Lung (tissue), 12 donors: Measurements from ENCODE around the gene RNASE4. TPM values are rescaled to one million over a fixed set of nuclear protein-coding genes. Genes with fewer than 3 reads are reported as not detected.

Experiments
- ATAC-seq: fragments of 200-7000 bp; cut with Tn5 transposase; one replicate; pipeline ENCODE4 v1.9.1; 2020; ENCODE audit warnings: moderate number of reproducible peaks; ENCODE audit not compliant: insufficient read depth, low FRiP score
- DNase-seq, 3 donors: peaks; one replicate each; pipeline ENCODE4 v3.0.0-alpha.2; 2013 to 2017
- H3K27ac ChIP-seq, 2 donors: one replicate each; pipeline ENCODE4 v1.5.1; 2013; ENCODE audit warnings: mild to moderate bottlenecking in 2 of 2, moderate library complexity in 2 of 2, control low read depth in 1 of 2, inconsistent platforms in 1 of 2, low read depth in 1 of 2, low read length in 1 of 2
- H3K27me3 ChIP-seq, 3 donors: one replicate each; pipeline ENCODE4 v1.5.1; 2013; ENCODE audit warnings: low read length in 2 of 3; ENCODE audit not compliant: control insufficient read depth in 3 of 3, insufficient read depth in 3 of 3
- H3K36me3 ChIP-seq, 4 donors: one replicate each; pipeline ENCODE4 v1.5.1; 2013; ENCODE audit warnings: low read length in 4 of 4, mild to moderate bottlenecking in 1 of 4, moderate library complexity in 1 of 4; ENCODE audit not compliant: control insufficient read depth in 4 of 4, insufficient read depth in 4 of 4
- H3K4me1 ChIP-seq, 5 donors: one replicate each; pipeline ENCODE4 v1.5.1; 2013; ENCODE audit warnings: low read length in 5 of 5, mild to moderate bottlenecking in 2 of 5, moderate library complexity in 1 of 5; ENCODE audit not compliant: control insufficient read depth in 5 of 5, insufficient read depth in 5 of 5
- H3K4me3 ChIP-seq: one replicate; pipeline ENCODE4 v1.5.1; 2013; ENCODE audit warnings: mild to moderate bottlenecking, control low read depth, moderate library complexity
- H3K9ac ChIP-seq, 2 donors: one replicate each; pipeline ENCODE4 v1.5.1; 2013; ENCODE audit warnings: low read length in 2 of 2, control low read depth in 1 of 2; ENCODE audit not compliant: insufficient read depth in 1 of 2
- H3K9me3 ChIP-seq, 4 donors: one replicate each; pipeline ENCODE4 v1.5.1; 2013; ENCODE audit warnings: low read length in 3 of 4, mild to moderate bottlenecking in 1 of 4, moderate library complexity in 1 of 4; ENCODE audit not compliant: control insufficient read depth in 4 of 4, insufficient read depth in 3 of 4
- WGBS, 2 donors: extraction: QIAGEN DNeasy Blood & Tissue Kit; methylation state at CpG; one replicate each; pipeline ENCODE4 v1.1.7; 2013; 5-methylcytosine and 5-hydroxymethylcytosine counted together
- polyA plus RNA-seq, 2 donors: library from polyadenylated mRNA; stranded (reverse); fragments of 200-250 nt; gene quantifications; one replicate each; pipeline ENCODE4 v1.2.1, GENCODE V29; 2013
- total RNA-seq, 2 donors: library from RNA; depleted of rRNA in 1 of 2; stranded (reverse); fragments of >200 nt in 1 of 2; gene quantifications; one replicate each; pipeline ENCODE4 v1.2.1, GENCODE V29; 2014 to 2021
- TF ChIP-seq, protein P1 (sequence below): IDR thresholded peaks from 2 replicates; pipeline ENCODE4 v1.5.1; 2012; ENCODE audit warnings: mild to moderate bottlenecking; ENCODE audit errors: control extremely low read depth, extremely low read depth
- donor health status: control.
- donor health status: control.
- donor health status: Bipolar disorder and iron deficiency.
- donor health status: healthy.
- donor health status: DM: yes; HTN: yes; CAD: no.

RNASE4 gene
- total and polyA plus RNA-seq, 4 donors = 14.5 to 51.9 (median 28.6) TPM

DNA sequence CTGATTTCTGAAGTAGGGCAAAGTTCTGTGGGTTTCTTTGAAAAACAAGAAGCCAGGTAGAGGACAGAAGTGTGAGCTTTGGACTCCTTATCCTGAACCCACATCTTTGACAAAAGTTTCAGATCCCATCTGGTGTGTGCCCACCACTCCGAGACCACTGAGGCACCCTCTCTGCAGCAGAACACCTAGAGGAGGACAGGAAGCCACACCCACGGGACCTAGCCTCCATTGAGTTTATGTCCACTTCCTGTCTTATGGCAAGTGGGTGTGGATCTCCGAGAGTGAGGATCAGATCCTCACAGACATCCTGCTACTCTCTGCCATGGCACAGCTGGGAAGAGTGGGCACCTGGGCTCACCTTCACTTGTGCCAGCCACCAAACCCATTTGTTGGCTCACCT lies 26.1 kb upstream of the RNASE4 start:
- no peaks in the 10 kb centered on the region for H3K36me3 ChIP-seq
- no peak overlapping the region for H3K27ac ChIP-seq
- peaks cover 0 to 82% (median 45%) of the 10 kb centered on the region in 3 donors for H3K27me3 ChIP-seq
- peaks cover 0 to 4% (median 0%) of the 10 kb centered on the region in 5 donors for H3K4me1 ChIP-seq
- ATAC-seq = no peak
- no peak for DNase-seq
- 48 to 54% methylated on average over 3 of the region's 3 CpGs for WGBS, 2 donors
- TF ChIP-seq, protein P1, sequence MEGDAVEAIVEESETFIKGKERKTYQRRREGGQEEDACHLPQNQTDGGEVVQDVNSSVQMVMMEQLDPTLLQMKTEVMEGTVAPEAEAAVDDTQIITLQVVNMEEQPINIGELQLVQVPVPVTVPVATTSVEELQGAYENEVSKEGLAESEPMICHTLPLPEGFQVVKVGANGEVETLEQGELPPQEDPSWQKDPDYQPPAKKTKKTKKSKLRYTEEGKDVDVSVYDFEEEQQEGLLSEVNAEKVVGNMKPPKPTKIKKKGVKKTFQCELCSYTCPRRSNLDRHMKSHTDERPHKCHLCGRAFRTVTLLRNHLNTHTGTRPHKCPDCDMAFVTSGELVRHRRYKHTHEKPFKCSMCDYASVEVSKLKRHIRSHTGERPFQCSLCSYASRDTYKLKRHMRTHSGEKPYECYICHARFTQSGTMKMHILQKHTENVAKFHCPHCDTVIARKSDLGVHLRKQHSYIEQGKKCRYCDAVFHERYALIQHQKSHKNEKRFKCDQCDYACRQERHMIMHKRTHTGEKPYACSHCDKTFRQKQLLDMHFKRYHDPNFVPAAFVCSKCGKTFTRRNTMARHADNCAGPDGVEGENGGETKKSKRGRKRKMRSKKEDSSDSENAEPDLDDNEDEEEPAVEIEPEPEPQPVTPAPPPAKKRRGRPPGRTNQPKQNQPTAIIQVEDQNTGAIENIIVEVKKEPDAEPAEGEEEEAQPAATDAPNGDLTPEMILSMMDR = no peak
- peaks cover 0 to 3% (median 0%) of the 10 kb centered on the region in 4 donors for H3K9me3 ChIP-seq
- H3K4me3 ChIP-seq = no peak overlapping the region
- H3K9ac ChIP-seq = no peak overlapping the region

DNA sequence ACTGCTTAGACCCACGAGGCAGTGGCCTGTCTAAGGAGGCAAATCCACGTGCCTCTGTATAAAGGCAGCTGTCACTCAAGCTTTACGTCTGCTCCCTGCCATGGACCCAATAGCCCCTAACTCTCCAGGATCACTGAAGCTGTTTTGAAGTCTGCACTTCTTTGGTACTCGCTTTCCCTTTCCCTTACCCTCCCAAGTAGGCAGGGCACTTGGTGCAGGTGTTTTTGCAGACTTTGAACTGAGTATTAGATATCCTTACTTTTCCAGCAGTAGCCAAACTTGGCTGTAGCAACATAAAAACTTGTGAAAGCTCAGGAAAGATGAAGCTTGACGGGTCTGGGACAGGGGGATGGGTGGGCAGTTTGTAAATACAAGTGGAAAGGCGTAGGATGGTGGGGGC lies 25.0 kb upstream of the RNASE4 start:
- ATAC-seq (no peak), DNase-seq (no peak)
- H3K9ac ChIP-seq = no peak overlapping the region
- 79 to 86% methylated on average over 6 of the region's 6 CpGs for WGBS, 2 donors
- peaks cover 0 to 6% (median 0%) of the 10 kb centered on the region in 5 donors for H3K4me1 ChIP-seq
- H3K27ac ChIP-seq = no peak overlapping the region
- H3K4me3 ChIP-seq = no peak overlapping the region
- peaks cover 0 to 81% (median 44%) of the 10 kb centered on the region in 3 donors for H3K27me3 ChIP-seq
- peaks cover 0 to 3% (median 0%) of the 10 kb centered on the region in 4 donors for H3K9me3 ChIP-seq
- no peaks in the 10 kb centered on the region for H3K36me3 ChIP-seq
- TF ChIP-seq, protein P1 = no peak

DNA sequence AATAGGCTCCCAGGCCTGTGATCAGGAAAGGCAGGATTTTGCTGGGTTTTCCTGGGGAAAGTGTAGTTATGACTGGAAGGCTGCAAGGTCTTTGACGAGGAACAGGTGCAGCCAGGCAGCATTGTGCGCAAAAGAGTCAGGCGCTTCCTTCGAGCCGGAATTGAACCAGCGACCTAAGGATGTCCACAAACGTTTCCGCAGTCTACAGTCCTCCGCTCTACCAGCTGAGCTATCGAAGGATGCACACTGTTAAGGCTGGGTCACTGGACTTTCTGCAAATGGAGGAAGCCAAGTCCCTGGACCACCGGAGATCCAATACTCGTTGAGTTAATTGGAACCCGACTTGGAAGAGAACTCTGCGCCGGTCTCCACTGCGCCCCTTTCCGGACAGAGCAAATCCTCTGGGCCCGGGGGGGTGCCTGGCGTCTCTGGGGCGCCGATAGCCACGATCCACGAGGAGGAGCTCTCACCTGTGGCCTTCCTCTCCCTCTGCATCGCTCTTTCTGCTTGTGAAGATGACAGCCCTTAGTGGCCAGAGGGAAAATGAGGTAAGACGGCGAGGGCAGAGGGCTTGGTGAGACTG lies 24.5 kb upstream of the RNASE4 start:
- ATAC-seq = no peak
- H3K9me3 ChIP-seq = peaks cover 0 to 3% (median 0%) of the 10 kb centered on the region in 4 donors
- peaks cover 0 to 6% (median 0%) of the 10 kb centered on the region in 5 donors for H3K4me1 ChIP-seq
- no peak overlapping the region for H3K4me3 ChIP-seq
- H3K27me3 ChIP-seq = peaks cover 0 to 86% (median 47%) of the 10 kb centered on the region in 3 donors
- no peaks in the 10 kb centered on the region for H3K36me3 ChIP-seq
- H3K9ac ChIP-seq = no peak overlapping the region
- no peak for DNase-seq
- no peak overlapping the region for H3K27ac ChIP-seq
- TF ChIP-seq, protein P1 = no peak
- 52 to 56% methylated on average over 26 of the region's 26 CpGs for WGBS, 2 donors
